ENCODE measurements around the gene PRMT2.
"Not testable (repeated sequence)": the region's sequence is repeated elsewhere in the genome, so short reads cannot be mapped to it uniquely, and the experiment has no call there.

PRMT2 gene

GRCh38 chr21:46617267-46618051, 18.0 kb upstream of the PRMT2 start:
- no peak for DNase-seq (ENCODE audit: low read depth)

GRCh38 chr21:46618738-46619379, 16.6 kb upstream of the PRMT2 start:
- no peak for DNase-seq (ENCODE audit: low read depth)

- DNase-seq (ENCODE audit: low read depth) = no peak
These were observed 15.6 kb upstream of the PRMT2 start for GRCh38 chr21:46619846-46620245.

DNA sequence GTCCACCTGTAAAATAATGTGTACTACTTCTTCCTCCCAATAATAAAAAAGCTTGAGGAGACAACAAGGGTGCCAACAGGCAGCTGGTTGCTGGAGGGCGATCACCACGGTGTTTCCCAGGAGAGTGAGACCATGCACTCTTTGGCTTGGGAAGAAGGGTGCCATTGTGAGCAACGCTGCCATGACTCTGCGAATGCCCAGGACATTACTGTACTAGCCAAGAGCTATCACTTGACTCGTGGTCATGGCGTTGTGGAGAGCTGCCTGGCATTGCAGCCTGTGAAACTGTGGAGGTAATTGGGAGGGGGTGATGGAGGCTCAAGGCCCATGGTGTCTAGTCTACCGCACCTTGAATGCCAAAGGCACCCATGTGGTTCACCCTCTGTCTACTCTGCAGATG, 14.6 kb upstream of the PRMT2 start:
- DNase-seq (ENCODE audit: low read depth) = no peak

GRCh38 chr21:46621457-46622182, 13.9 kb upstream of the PRMT2 start:
- no peak for DNase-seq (ENCODE audit: low read depth)

- DNase-seq (ENCODE audit: low read depth) = no peak
These were observed 13.2 kb upstream of the PRMT2 start for GRCh38 chr21:46622226-46622625.

GRCh38 chr21:46624050-46624449, 11.4 kb upstream of the PRMT2 start:
- no peak for DNase-seq (ENCODE audit: low read depth)

GRCh38 chr21:46625759-46626158, 9.7 kb upstream of the PRMT2 start:
- no peak for DNase-seq (ENCODE audit: low read depth)

GRCh38 chr21:46626536-46626935, 8.9 kb upstream of the PRMT2 start:
- no peak for DNase-seq (ENCODE audit: low read depth)

DNA sequence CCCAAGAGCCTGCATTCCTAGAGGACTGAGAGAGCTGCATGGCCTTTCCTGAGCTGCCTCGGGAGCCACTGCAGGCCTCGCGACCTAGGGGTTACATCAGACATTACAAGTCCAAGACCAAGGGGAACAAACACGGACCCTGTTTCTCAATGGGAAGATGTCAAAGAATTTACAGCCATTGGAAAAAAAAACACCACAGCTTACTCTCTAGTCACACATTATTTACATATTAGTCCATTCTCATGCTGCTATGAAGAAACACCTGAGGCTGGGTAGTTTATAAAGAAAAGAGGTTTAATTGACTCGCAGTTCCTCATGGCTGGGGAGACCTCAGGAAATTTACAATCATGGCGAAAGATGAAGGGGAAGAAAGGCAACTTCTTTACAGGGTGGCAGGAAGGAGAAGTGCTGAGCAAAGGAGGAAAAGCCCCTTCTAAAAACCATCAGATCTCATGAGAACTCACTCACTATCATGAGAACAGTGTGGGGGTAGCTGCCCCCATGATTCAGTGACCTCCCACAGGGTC, 8.4 kb upstream of the PRMT2 start:
- no peak for DNase-seq (ENCODE audit: low read depth)

DNA sequence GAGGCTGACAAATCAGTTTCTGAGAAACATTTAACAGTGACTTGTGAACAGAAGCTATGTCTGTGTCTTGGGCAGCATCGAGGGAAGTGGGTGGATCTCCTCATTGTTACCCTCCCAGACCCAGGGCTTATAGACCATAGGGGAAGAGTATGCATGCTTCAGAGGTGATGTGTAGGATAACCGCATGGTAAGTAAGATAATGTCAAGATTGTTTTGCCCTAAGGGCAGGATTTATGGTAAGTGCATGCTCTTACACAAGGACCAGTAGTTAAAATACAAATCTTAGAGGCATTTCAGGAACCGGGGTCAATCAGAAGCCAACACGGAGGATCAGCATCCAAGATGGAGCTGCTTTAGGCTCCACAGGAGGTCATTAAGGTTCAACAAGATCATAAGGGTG, 7.7 kb upstream of the PRMT2 start:
- no peak for DNase-seq (ENCODE audit: low read depth)

GRCh38 chr21:46628868-46629267, 6.6 kb upstream of the PRMT2 start:
- no peak for DNase-seq (ENCODE audit: low read depth)

- not testable (repeated sequence) for DNase-seq (ENCODE audit: low read depth)
These were observed 4.6 kb upstream of the PRMT2 start for GRCh38 chr21:46630915-46631314.

DNA sequence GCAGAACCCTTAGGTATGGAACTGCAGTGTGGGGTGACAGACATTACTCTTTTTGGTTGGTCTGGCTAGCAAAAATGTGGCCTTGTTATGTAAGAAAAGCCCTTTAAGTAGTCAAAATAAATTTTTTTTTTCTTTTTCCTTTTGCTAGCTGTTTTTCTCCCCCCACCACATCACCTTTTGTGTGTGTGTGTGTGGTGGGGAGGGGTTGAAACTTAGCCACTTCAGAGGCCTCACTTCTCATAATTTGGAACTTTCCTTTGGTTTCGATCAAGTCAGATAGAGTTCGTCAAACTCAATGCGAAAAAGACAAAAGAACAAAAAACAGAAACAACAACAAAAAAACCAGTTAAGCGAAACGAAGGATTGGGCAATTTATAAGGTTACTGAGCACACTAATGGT, 1.9 kb upstream of the PRMT2 start:
- no peak for DNase-seq (ENCODE audit: low read depth)

GRCh38 chr21:46634427-46634826, 1.0 kb upstream of the PRMT2 start:
- no peak for DNase-seq (ENCODE audit: low read depth)

GRCh38 chr21:46634966-46635323, 529 bp upstream of the PRMT2 start:
- no peak for DNase-seq (ENCODE audit: low read depth)

GRCh38 chr21:46636181-46636512, 673 bp downstream of the PRMT2 start:
- DNase-seq (ENCODE audit: low read depth) = no peak

GRCh38 chr21:46636550-46637285, 1.2 kb downstream of the PRMT2 start:
- DNase-seq (ENCODE audit: low read depth) = no peak

DNA sequence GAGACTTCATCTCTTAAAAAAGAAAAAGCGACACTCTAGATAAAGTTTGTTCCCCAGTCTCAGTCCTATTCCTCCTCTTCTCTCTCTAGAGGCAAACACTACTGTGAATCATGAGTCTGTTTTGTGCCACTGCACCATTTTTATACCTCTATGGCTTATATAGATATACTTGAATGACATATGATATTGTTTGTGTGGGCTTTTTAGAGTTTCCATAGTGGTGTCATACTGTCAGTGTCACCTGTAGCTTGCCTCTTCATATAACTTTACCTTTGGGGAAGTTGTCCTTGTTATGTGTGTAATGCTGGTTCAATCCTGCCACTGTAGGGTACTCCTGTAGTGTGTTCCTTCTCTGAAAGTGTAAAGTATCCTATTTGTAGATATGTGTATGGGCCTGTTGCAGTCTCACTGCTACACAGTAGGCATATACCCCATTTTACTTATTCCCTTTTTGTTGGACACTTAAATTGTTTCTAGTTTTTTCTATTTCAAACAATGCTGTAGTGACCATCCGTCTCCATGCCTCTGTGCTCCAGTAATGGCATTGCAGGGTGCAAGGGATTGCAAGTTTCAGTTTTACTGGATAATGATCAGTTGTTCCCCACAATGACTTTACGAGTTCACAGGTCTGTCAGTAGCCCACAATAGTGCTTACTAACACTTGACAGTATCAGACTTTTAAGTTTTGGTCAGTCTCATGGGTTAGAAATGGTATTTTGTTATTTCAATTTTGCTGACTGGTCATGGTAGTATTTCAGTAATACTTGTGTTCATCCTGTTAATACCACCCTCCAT, 2.7 kb downstream of the PRMT2 start:
- no peak for DNase-seq (ENCODE audit: low read depth)

- no peak for DNase-seq (ENCODE audit: low read depth)
These were observed 4.3 kb downstream of the PRMT2 start for GRCh38 chr21:46639489-46640386.

GRCh38 chr21:46641656-46642055, 6.2 kb downstream of the PRMT2 start:
- no peak for DNase-seq (ENCODE audit: low read depth)

Data from stimulated activated CD8-positive, alpha-beta memory T cell treated with anti-CD3 and anti-CD28 coated beads, Interleukin-12 subunit alpha, Interleukin-12 subunit beta, amount 100 ng/mL, for 4 hours (primary cell).